GM12875 (cell line): ENCODE measurements around the gene PRMT5.

ENCODE experiments used
- H3K4me3 ChIP-seq: one replicate; pipeline ENCODE4 v1.5.1; 2011; ENCODE audit warnings: low read depth, low read length, control low read depth
- CTCF ChIP-seq: IDR thresholded peaks from 2 replicates; pipeline ENCODE4 v1.5.1; 2011; ENCODE audit warnings: low read depth, mild to moderate bottlenecking, control low read depth, inconsistent platforms, low read length, moderate library complexity, borderline replicate concordance; ENCODE audit not compliant: insufficient read depth

Gene PRMT5

GRCh38 chr14:22886500-22887259 is 42.5 kb downstream of the PRMT5 start:
- TF ChIP-seq CTCF: peak; percentile 42; the same call in 1 of the 2 replicates
- H3K4me3 ChIP-seq: peak overlapping the region; percentile 45

GRCh38 chr14:22885975-22886374 is 43.2 kb downstream of the PRMT5 start:
- TF ChIP-seq CTCF: no peak
- no peak overlapping the region for H3K4me3 ChIP-seq

- H3K4me3 ChIP-seq: no peak overlapping the region
- no peak for TF ChIP-seq CTCF
These were observed 44.2 kb downstream of the PRMT5 start for GRCh38 chr14:22884738-22885523.

- no peak for TF ChIP-seq CTCF
- H3K4me3 ChIP-seq: no peak overlapping the region
These were observed 45.0 kb downstream of the PRMT5 start for GRCh38 chr14:22884076-22884737.

- no peak within 1 kb of the TSS for H3K4me3 ChIP-seq
- no peak for TF ChIP-seq CTCF
These were observed 45.8 kb downstream of the PRMT5 start, which contains the start of gene REM2 for GRCh38 chr14:22883173-22883976. Gene REM2, plus strand, starts transcription at chr14:22883222. Its CDS starts 66 bp downstream, at chr14:22883288.

- no peak overlapping the region for H3K4me3 ChIP-seq
These were observed 46.5 kb downstream of the PRMT5 start for GRCh38 chr14:22882529-22883172.

More at GRCh38 chr14:22882529-22883172, 46.5 kb downstream of the PRMT5 start:
- no peak for TF ChIP-seq CTCF
